ENCODE results near the gene CCDC146.
"Not testable (repeated sequence)": the region's sequence is repeated elsewhere in the genome, so short reads cannot be mapped to it uniquely, and the experiment has no call there.

The CCDC146 gene

GRCh38 chr7:77154917-77155464 lies 32.6 kb downstream of the CCDC146 start:
- DNase-seq = not testable (repeated sequence)

GRCh38 chr7:77155601-77156377 lies 33.4 kb downstream of the CCDC146 start:
- DNase-seq = not testable (repeated sequence)

- DNase-seq = not testable (repeated sequence)
These were observed 34.6 kb downstream of the CCDC146 start for GRCh38 chr7:77157034-77157433.

DNA sequence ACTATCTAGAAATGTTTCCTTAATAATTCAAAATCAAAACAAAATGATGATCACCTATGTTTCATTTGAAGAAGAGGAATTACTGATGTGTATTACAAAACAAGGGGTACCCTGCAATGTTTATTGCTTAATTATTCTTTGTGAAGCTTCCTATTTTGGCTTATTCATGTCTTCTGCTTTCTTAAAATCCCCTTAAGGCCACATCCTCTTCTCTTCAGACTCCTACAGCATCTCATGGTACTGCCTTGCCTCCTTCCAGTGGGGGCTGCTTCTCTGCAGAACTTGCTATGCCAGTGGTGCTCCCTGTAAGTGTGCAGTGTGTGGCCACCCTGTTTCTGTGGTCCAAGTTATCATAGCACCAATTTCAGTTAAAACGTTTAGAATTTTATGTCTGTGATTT lies 35.0 kb downstream of the CCDC146 start:
- no peak for DNase-seq

- DNase-seq = not testable (repeated sequence)
These were observed 48.7 kb downstream of the CCDC146 start for GRCh38 chr7:77171073-77171472.

DNA sequence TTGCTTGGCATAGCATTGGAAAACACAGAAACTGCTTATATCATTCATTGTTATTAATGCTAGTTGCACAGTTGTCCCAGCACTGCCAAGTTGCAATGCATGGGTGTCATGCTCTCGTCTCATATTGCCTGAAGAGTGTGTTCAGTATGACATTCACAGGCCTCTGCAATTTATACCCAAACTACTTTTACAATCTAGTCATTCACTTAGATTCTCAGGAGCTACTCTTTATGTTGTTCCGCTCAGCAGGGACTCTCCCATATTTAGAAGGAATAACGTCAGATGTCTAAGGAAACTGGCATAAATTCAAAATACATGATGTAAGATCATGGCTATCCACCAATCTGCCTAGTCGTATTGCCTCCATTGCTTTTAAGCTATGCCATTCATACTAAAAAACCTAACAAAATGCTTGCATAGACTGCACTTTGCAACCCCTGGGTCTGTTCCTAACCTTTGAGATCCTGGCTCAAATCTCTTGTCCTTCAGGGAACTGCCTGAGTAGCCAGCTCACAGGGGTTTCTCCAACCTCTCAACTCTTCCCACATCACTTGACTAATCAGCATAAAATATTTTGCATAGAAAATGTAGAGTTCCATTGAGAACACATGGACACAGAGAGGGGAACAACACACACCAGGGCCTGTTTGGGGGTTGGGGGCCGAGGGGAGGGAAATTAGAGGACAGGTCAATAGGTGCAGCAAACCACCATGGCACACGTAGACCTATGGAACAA lies 50.2 kb downstream of the CCDC146 start:
- DNase-seq = not testable (repeated sequence)

DNA sequence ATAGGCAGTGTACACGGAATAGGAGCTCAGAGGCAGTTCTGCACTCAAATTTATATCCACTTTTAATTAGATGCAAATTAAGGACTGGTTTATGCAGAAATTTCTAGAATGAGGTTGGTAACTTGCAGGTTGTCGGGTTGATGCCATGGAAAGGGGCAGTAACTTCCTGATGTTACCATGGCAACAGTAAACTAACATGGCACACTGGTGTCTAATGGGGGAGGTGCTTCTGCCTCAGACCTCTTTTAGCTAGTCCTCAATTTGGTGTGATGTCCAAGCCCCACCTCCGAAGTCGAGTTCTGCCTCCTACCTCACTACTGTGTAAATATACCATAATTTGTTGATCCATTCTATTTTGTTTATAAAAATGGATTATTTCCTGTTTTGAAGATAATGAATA lies 52.0 kb downstream of the CCDC146 start:
- DNase-seq = not testable (repeated sequence)

DNA sequence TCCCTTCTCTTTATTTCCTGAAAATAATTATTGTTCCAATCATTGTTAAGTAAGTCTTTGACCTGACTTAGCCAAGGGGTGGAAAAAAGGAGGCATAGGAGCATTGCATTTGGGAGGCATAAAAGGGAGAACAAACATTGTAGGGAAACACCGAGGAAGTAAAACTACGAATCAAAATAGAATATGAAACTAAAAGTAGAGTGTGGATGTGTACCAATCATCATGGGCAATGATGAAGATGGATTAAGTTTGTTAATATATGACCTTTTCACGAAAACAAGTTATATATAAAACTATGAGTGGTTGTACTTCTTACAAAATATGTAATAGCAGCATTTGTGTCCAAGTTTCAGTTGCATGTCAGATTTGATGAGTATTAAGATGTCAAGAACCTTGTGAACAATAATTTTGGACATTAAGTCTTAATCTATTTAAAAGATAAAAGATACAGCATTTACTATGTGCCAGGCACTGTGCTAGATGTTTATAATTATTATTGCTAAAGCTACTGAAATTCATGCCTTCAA lies 52.9 kb downstream of the CCDC146 start:
- not testable (repeated sequence) for DNase-seq

DNA sequence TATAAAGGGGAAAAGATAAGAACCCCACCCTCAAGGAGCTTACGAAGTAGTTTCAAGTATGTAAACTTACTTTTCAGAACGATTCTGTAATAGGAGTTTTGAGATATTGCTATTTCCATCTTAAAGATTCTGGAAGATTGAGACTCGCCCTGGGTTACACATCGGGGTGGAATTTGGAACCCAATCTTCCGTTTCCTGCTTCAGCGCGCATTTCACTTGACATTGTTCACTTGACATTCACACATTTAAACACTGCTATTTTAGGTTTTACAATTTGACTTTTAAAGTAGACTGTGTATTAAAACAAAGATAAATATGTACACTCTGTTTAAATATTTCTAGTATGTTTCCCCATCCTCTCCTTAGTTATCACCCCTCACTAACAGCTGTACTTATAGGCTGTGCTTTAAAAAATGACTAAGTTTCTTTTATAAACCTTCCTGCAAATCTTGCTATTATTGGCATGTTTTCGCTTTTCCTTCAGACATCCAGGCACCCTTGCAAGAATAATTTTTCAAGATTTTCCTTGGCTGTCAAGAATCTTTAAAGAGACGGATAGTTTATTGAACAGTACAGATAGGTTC lies 55.0 kb downstream of the CCDC146 start:
- not testable (repeated sequence) for DNase-seq

DNA sequence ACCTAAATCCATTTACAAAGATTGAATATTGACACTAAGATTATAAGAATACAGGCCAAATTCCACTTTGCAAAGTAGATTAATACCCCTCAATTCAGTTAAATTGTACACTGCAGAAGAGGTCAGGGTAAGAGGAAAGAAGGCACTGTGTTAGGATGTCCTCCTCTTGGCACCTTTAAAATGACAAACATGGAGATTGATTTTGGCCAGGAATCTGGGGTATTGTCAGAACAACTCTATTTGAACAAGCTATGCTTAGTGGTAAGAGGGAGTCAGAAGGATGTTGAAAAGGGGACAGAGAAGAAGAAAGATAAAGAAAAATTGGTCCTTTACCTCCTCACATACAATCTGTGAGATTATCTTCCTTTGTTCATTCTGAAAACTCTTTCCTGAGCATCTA lies 55.6 kb downstream of the CCDC146 start:
- DNase-seq = not testable (repeated sequence)

DNA sequence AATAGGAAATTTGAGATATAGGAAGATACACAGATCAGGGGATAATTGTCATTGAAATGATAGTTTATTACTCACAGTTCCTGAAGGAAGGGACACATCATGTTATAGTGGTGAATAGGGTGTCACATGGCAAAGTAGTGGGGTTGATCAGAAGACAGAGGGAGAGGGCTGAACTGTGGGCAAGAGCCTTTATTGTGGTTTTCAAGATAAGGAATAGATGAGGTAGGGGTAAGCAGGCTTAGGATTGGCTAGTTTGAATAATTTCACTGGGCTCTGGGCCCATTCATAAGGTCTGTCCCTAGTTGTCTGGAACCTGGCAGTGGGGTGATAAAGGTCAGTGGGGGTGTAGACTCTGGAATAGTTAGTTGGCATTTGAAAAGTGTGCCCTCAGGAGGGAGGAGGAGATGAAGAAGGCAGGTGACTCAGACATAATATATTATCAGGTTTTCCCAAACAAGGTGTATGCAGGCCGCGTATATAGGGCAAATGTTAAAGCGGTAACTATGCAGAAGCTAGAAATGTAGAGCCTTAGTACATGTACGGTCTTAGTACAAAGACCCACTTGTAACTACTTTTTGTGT lies 58.7 kb downstream of the CCDC146 start:
- DNase-seq = no peak

DNA sequence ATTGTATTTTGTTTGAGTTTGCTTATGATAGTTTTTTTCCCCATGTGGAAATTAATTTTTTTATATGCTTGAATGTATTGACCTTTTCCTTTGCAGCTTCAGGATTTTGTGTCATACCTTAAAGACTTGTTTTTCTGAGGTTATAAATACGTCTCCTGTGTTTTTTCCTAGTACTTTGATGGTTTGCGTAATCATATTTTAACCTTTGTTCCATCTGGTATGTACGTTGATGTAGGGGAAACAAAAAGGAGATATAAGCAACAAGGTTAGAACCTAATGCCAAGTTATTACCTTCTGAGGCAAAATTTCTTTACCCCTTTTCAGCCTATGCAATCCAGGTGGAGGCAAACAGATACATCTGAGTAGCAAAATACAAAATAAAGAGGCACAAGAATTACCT lies 59.3 kb downstream of the CCDC146 start:
- DNase-seq = no peak

DNA sequence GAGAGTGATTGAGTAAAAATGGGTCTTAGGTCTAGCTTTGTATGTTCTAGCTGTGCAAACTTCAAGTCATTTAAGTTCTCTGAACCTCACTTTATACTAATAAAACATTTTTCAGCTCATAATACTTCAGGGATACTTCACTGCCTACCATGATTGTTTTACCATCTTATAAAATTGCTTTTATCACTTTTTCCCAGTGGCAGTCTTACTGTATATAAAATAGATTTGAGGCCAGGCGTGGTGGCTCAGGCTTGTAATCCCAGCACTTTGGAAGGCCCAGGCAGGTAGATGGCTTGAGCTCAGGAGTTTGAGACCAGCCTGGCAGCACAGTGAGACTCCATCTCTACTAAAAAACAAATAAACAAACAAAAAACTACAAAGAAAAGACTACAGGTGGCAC lies 59.8 kb downstream of the CCDC146 start:
- no peak for DNase-seq

- DNase-seq = no peak
These were observed 62.0 kb downstream of the CCDC146 start for GRCh38 chr7:77184463-77184862.

- no peak for DNase-seq
These were observed 62.6 kb downstream of the CCDC146 start for GRCh38 chr7:77184990-77185389.

DNA sequence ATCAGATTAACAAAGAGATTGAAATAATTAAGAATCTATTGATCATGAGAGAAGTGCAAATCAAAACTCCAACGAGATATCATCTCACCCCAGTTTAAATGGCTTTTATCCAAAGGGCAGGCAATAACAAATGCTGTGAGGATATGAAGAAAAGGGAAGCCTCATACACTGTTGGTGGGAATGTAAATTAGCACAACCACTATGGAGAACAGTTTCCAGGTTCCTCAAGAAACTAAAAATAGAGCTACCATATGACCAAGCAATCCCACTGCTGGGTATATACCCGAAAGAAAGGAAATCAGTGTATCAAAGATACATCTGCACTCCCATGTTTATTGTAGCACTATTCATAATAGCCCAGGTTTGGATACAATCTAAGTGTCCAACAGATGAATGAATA lies 63.5 kb downstream of the CCDC146 start:
- no peak for DNase-seq

- DNase-seq = no peak
These were observed 66.5 kb downstream of the CCDC146 start for GRCh38 chr7:77188731-77189437.

- no peak for DNase-seq
These were observed 74.7 kb downstream of the CCDC146 start for GRCh38 chr7:77197141-77197540.

DNA sequence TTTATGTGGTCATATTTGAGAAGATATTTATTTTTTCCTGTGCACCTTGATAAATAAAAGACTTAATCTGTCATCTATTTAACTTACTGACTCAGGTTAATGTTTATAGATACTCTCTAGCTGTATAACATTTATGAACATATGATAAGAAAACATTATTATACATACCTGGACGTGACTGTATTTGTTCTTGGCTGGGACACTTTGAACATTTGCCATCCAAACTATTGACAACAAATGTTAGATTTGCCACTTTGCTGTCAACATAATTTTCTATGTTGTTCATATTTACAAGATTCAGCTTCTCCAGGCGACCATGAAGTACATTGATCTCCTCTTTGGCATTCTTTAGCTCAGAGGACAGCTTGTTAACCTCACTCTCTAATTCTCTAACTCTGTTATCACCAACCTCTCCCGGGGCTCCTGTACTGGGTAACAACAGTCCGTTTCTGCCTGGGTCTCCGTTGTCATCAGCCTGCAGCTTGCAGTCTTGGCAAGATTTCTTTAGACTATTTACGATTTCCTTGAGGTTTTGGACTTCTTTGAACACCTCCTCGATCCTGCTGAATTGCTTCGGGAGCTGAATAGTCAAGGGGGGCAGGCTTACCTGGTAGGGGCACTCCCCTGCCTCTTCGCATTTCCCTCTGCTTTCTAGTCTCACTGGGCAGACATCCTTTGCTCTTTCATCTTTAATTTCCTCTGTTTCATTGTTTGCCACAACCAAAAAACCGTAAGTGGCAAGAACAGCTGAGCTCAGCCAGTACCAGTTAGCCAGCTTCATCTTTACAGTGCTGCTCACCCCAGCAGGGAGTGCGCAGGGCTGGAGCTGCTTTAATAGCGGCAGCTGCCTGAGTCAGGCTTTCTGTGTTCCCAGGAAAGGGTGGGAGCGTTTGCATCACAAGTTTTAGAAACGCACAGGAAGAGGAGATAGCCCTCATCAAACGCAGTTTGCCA lies 76.9 kb downstream of the CCDC146 start, which contains the start of gene FGL2:
Gene FGL2, minus strand, starts transcription at position 807 of the 954 bp plus-strand sequence. Its CDS starts 26 bp downstream, at position 781.
- no peak for DNase-seq

GRCh38 chr7:77200542-77200941 lies 78.1 kb downstream of the CCDC146 start:
- no peak for DNase-seq

DNA sequence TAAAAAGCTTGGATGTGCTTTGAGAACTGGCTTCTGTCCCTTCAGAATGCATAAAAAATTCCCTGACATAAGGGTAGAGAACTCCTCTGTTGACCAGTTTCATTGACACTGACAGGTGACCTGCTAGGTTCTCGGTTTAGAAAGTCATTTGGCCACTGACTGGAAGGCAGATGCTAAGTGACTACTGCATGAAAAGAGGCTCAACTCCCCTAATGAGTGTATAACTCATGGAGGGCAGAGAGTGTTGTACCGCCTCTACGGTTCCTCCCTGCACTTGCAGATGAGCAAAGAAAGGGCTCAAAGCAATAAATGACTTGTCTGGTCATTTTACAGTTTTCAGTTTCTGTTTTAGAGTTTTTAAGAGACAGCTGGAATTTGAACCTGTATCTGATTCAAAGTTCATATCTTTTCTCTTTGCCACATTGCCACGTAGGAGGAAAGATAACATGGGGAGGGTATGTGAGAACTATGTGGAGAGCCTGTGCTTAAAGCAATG lies 80.1 kb downstream of the CCDC146 start:
- DNase-seq = no peak
